Measurements from ENCODE around the gene FKBP5.

Gene FKBP5

DNA sequence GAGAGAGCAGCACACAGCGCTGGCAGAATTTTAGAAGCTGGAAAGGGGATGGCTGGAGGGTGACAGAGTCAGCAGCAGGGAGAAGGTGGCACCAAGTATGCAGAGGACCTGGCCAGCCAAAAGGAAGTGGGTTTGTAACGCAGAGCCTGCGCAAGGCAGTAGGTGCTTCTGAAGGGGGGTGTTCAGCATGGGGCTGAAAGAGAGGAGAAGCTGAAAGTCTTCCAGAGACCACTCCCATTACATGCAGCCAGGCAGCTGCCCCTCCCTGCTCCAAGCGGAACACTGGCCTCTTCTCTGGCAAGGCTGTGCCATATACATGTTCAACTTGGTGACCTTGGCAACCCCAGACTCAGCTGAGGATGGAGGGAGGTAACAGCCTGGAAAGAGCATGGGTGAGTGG lies 133.9 kb downstream of the FKBP5 start:
- TF ChIP-seq, protein P1, sequence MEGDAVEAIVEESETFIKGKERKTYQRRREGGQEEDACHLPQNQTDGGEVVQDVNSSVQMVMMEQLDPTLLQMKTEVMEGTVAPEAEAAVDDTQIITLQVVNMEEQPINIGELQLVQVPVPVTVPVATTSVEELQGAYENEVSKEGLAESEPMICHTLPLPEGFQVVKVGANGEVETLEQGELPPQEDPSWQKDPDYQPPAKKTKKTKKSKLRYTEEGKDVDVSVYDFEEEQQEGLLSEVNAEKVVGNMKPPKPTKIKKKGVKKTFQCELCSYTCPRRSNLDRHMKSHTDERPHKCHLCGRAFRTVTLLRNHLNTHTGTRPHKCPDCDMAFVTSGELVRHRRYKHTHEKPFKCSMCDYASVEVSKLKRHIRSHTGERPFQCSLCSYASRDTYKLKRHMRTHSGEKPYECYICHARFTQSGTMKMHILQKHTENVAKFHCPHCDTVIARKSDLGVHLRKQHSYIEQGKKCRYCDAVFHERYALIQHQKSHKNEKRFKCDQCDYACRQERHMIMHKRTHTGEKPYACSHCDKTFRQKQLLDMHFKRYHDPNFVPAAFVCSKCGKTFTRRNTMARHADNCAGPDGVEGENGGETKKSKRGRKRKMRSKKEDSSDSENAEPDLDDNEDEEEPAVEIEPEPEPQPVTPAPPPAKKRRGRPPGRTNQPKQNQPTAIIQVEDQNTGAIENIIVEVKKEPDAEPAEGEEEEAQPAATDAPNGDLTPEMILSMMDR (IDR thresholded peaks at IDR 0.05; ENCODE audit: poor library complexity, severe bottlenecking) = no peak
- Histone ChIP-seq H3K4me1 (ENCODE audit: insufficient read depth, poor library complexity, severe bottlenecking) (no peaks in the 10 kb centered on the region), H3K4me3 (ENCODE audit: severe bottlenecking) (no peak overlapping the region), H3K27me3 (ENCODE audit: insufficient read depth, poor library complexity, severe bottlenecking) (no peaks in the 10 kb centered on the region), H3K36me3 (ENCODE audit: low read depth) (no peaks in the 10 kb centered on the region), H3K9me3 (ENCODE audit: severe bottlenecking) (peaks cover 8% of the 10 kb centered on the region), H3K27ac (ENCODE audit: poor library complexity, severe bottlenecking) (no peak overlapping the region)
- DNase-seq (ENCODE audit: low spot score) (no peak), ATAC-seq (ENCODE audit: low read depth) (no peak)

DNA sequence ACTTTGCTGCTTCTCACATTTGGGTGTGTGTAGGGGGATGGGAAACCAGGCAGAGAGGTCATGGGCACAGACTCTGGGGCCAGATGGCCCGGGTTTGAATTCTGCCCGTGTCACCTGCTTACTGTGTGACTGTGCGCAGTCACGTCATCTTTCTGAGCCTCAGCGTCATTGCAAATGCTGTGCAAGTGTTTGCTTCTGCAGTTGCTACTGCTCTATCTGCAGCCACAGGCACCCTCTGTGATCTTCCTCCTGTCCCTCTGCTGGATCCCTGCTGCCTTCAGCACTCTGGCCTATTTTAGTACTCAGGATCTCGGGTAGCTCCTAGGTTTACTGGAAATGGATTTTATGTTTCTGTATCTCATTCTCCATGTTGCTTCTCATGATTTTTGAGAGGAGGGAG lies 135.4 kb downstream of the FKBP5 start:
- Histone ChIP-seq H3K27ac (ENCODE audit: poor library complexity, severe bottlenecking) (no peak overlapping the region), H3K4me3 (ENCODE audit: severe bottlenecking) (no peak overlapping the region), H3K27me3 (ENCODE audit: insufficient read depth, poor library complexity, severe bottlenecking) (no peaks in the 10 kb centered on the region), H3K4me1 (ENCODE audit: insufficient read depth, poor library complexity, severe bottlenecking) (no peaks in the 10 kb centered on the region), H3K36me3 (ENCODE audit: low read depth) (no peaks in the 10 kb centered on the region), H3K9me3 (ENCODE audit: severe bottlenecking) (peaks cover 10% of the 10 kb centered on the region)
- DNase-seq (ENCODE audit: low spot score) = no peak
- TF ChIP-seq, protein P1 (IDR thresholded peaks at IDR 0.05; ENCODE audit: poor library complexity, severe bottlenecking) = no peak
- no peak for ATAC-seq (ENCODE audit: low read depth)

DNA sequence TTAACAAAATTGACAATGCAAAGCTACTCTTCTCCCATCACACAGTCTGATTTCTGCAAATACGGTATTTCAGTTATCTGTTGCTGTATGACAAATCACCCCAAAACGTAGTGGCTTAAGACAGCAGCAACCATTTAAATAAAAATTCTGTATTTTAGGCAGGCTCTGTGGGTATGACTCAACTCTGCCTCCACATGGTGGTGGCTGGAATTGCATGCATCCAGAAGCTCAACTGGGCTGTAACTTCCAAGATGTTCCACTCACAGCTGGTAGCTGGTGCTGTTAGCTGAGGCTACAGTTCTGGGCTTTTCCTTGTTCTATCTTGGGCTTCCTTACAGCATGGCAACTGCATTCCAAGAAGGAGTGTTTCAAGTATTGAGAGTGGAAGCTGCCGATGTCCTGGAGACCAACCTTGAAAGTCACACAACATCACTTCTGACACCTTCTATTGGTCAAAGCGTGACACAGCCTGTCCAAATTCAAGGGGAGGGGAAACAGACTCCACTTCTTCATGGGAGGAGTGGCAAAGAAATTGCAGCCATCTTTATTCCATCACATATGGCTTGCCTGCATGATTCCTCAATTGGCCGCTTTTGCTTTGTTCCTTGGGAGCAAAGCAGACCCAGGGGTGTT lies 136.3 kb downstream of the FKBP5 start:
- ATAC-seq (ENCODE audit: low read depth) (no peak), DNase-seq (ENCODE audit: low spot score) (no peak)
- H3K4me1 ChIP-seq (ENCODE audit: insufficient read depth, poor library complexity, severe bottlenecking) = no peaks in the 10 kb centered on the region
- no peak overlapping the region for H3K27ac ChIP-seq (ENCODE audit: poor library complexity, severe bottlenecking)
- H3K4me3 ChIP-seq (ENCODE audit: severe bottlenecking) = no peak overlapping the region
- peaks cover 10% of the 10 kb centered on the region for H3K9me3 ChIP-seq (ENCODE audit: severe bottlenecking)
- no peaks in the 10 kb centered on the region for H3K36me3 ChIP-seq (ENCODE audit: low read depth)
- TF ChIP-seq, protein P1 (IDR thresholded peaks at IDR 0.05; ENCODE audit: poor library complexity, severe bottlenecking) = peak; percentile 52
- no peaks in the 10 kb centered on the region for H3K27me3 ChIP-seq (ENCODE audit: insufficient read depth, poor library complexity, severe bottlenecking)

DNA sequence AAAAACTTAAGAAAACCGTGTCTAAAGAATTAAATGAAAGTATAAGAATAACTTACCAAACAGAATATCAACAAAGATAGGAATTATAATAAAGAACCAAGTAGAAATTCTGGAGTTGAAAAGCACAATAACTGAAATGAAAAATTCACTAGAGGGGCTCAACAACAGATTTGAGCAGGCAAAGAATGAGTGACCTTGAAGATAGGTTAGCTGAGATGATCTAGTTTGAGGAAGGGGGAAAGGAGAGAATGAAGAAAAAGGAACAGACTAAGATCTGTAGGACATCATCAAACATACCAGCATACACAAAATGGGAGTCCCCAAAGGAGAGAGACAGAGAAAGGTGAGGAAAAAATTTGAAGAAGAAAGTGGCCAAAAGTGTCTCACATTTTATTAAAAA lies 138.3 kb downstream of the FKBP5 start:
- H3K9me3 ChIP-seq (ENCODE audit: severe bottlenecking) = peaks cover 10% of the 10 kb centered on the region
- H3K36me3 ChIP-seq (ENCODE audit: low read depth) = no peaks in the 10 kb centered on the region
- H3K27ac ChIP-seq (ENCODE audit: poor library complexity, severe bottlenecking) = no peak overlapping the region
- no peak overlapping the region for H3K4me3 ChIP-seq (ENCODE audit: severe bottlenecking)
- DNase-seq (ENCODE audit: low spot score) (no peak), ATAC-seq (ENCODE audit: low read depth) (no peak)
- no peaks in the 10 kb centered on the region for H3K4me1 ChIP-seq (ENCODE audit: insufficient read depth, poor library complexity, severe bottlenecking)
- TF ChIP-seq, protein P1 (IDR thresholded peaks at IDR 0.05; ENCODE audit: poor library complexity, severe bottlenecking) = no peak
- no peaks in the 10 kb centered on the region for H3K27me3 ChIP-seq (ENCODE audit: insufficient read depth, poor library complexity, severe bottlenecking)

DNA sequence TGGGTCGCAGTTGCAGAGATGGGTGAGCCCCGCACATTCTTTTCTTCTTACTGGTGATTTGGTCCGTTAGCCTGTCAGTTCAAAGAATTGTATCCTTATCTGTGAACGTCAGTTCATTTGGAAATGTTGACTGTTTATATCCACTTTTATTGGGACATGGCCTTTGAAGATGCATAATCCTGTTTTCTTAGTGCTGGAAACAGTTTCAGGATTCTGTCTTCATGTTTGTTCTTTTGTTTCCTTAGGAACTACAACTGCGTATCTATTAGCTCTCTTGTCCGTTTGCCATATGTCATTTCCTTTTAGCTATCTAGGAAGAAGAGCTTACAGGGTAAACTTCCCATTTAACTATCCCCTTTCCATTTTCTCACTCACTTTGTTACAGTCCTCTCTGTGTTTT lies 141.0 kb downstream of the FKBP5 start:
- no peaks in the 10 kb centered on the region for H3K36me3 ChIP-seq (ENCODE audit: low read depth)
- peaks cover 10% of the 10 kb centered on the region for H3K9me3 ChIP-seq (ENCODE audit: severe bottlenecking)
- H3K4me3 ChIP-seq (ENCODE audit: severe bottlenecking) = no peak overlapping the region
- no peak for DNase-seq (ENCODE audit: low spot score)
- H3K27ac ChIP-seq (ENCODE audit: poor library complexity, severe bottlenecking) = no peak overlapping the region
- no peak for ATAC-seq (ENCODE audit: low read depth)
- peaks cover 8% of the 10 kb centered on the region for H3K4me1 ChIP-seq (ENCODE audit: insufficient read depth, poor library complexity, severe bottlenecking)
- TF ChIP-seq, protein P1 (IDR thresholded peaks at IDR 0.05; ENCODE audit: poor library complexity, severe bottlenecking) = no peak
- no peaks in the 10 kb centered on the region for H3K27me3 ChIP-seq (ENCODE audit: insufficient read depth, poor library complexity, severe bottlenecking)

Data from RWPE2 (cell line).